Activated naive CD4-positive, alpha-beta T cell treated with anti-CD3 and anti-CD28 coated beads, Interleukin-2, amount 50 U/mL, for 24 hours (primary cell): ENCODE measurements around the gene STX4.

Experiments
- H3K27ac Mint-ChIP-seq: one replicate; pipeline ENCODE4 v1.8.0; 2021; ENCODE audit warnings: mild to moderate bottlenecking, mixed read lengths
- H3K27me3 Mint-ChIP-seq: one replicate; pipeline ENCODE4 v1.8.0; 2021; ENCODE audit warnings: mixed read lengths
- H3K36me3 Mint-ChIP-seq: one replicate; pipeline ENCODE4 v1.8.0; 2021; ENCODE audit warnings: mixed read lengths
- H3K4me1 Mint-ChIP-seq: one replicate; pipeline ENCODE4 v1.8.0; 2021; ENCODE audit warnings: mixed read lengths
- H3K4me3 Mint-ChIP-seq: one replicate; pipeline ENCODE4 v1.8.0; 2021; ENCODE audit warnings: mild to moderate bottlenecking, mixed read lengths
- H3K9me3 Mint-ChIP-seq: one replicate; pipeline ENCODE4 v1.8.0; 2021; ENCODE audit warnings: mixed read lengths

STX4 gene

DNA sequence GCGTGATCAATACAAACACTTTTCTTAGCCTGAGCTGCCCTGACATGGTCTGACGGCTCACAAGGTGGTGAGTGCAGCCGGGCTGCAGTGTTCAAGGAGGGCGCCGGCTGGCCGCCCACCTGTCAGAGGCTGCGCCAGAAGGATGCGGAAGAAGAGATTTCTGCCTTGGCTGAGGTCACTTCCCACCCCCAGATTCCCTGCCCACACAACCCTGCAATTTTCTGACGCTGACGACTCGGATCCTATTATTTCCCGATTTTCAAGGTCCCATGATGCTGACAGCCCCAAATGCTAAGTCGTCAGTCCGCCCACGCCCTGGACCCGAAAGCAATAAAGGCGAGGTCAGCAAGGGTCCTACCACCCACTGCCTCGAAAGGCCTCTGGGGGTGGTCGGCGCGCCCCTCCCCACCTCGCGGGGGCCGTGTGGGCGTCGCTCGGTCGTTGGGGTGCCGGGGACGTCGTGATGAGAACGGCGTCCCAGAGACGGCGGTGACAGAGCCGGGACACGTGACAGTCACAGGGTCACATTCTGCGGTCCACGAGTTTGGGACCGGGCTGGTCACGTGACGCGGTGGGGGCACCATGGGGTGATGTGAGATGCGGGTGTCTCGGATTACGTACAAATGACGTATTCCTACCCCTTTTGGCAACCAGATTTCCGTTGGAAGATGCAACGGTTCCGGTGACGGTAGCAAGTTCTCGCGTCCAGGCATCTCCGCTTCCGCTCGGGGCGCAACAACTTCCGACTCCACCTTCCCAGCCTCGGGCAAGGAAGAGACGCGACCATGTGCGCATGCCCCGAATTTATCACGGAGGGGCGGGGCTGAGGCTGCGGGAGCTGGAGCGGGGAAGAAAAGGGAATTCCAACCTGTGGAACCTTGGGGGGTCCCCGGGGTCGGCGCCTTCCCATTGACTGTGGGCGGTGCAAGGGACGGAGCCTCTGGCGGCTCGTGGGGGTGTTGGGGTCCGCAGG lies at the start of gene STX4:
STX4 (plus strand) TSS at position 823 of the 973 bp plus-strand sequence. CDS start 248 bp downstream, outside the sequence.
- Mint-ChIP-seq H3K9me3 (no peaks in the 10 kb centered on the region), H3K27ac (peak within 1 kb of the TSS; percentile 95), H3K36me3 (no peaks in the 10 kb centered on the region), H3K27me3 (no peaks in the 10 kb centered on the region), H3K4me3 (peak within 1 kb of the TSS; percentile 95), H3K4me1 (peaks cover 25% of the 10 kb centered on the region)

DNA sequence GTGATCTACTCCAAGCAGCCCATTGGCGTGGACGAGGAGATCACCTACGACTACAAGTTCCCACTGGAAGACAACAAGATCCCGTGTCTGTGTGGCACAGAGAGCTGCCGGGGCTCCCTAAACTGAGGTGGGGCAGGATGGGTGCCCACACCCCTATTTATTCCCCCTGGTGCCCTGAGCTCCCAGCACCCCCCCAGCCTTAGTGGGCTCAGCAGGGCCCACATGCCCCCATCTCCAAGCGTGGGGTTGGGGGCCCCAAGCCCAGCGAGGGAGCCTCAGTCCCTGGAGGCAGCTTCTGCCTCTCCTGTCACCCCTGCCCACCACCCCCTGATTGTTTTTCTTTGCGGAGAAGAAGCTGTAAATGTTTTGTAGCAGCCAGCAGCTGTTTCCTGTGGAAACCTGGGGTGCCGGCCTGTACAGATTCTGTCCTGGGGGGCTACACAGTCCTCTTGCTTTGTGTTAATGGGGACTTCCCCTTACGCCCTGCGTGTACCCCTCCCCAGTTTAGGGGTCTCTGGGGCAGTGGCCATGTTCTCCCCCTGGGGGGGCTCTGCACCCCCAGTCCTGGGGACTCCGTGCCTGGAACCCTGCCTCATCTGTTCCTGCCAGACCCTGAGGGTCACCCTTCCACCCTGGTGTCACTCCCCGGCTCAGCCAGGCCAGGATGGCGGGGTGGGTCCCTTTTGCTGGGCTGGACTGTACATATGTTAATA lies 49.3 kb upstream of the STX4 start:
- no peak overlapping the region for H3K27ac Mint-ChIP-seq
- H3K4me1 Mint-ChIP-seq, result no peaks in the 10 kb centered on the region
- H3K27me3 Mint-ChIP-seq, result no peaks in the 10 kb centered on the region
- H3K9me3 Mint-ChIP-seq, result no peaks in the 10 kb centered on the region
- H3K36me3 Mint-ChIP-seq, result peaks cover 3% of the 10 kb centered on the region
- no peak overlapping the region for H3K4me3 Mint-ChIP-seq

- peaks cover 3% of the 10 kb centered on the region for H3K36me3 Mint-ChIP-seq
- H3K27ac Mint-ChIP-seq, result no peak within 1 kb of the TSS
- no peaks in the 10 kb centered on the region for H3K4me1 Mint-ChIP-seq
- H3K27me3 Mint-ChIP-seq, result no peaks in the 10 kb centered on the region
- no peaks in the 10 kb centered on the region for H3K9me3 Mint-ChIP-seq
- no peak within 1 kb of the TSS for H3K4me3 Mint-ChIP-seq
These were observed 48.5 kb upstream of the STX4 start, which contains the start of gene HSD3B7 for GRCh38 chr16:30984669-30985400. HSD3B7 (plus strand) TSS chr16:30985207; CDS start chr16:30985659, 452 bp downstream.

GRCh38 chr16:30985401-30986128 lies 47.8 kb upstream of the STX4 start:
- Mint-ChIP-seq H3K4me1 (no peaks in the 10 kb centered on the region), H3K27me3 (no peaks in the 10 kb centered on the region), H3K9me3 (no peaks in the 10 kb centered on the region), H3K27ac (no peak overlapping the region), H3K36me3 (peaks cover 3% of the 10 kb centered on the region), H3K4me3 (no peak overlapping the region)

GRCh38 chr16:30986129-30986991 lies 47.0 kb upstream of the STX4 start:
- no peaks in the 10 kb centered on the region for H3K4me1 Mint-ChIP-seq
- H3K4me3 Mint-ChIP-seq, result no peak overlapping the region
- no peaks in the 10 kb centered on the region for H3K9me3 Mint-ChIP-seq
- peak overlapping the region; percentile 35 for H3K27ac Mint-ChIP-seq
- no peaks in the 10 kb centered on the region for H3K27me3 Mint-ChIP-seq
- H3K36me3 Mint-ChIP-seq, result peaks cover 3% of the 10 kb centered on the region

- Mint-ChIP-seq H3K27ac (no peak overlapping the region), H3K27me3 (no peaks in the 10 kb centered on the region), H3K9me3 (no peaks in the 10 kb centered on the region), H3K36me3 (peaks cover 3% of the 10 kb centered on the region), H3K4me1 (no peaks in the 10 kb centered on the region), H3K4me3 (no peak overlapping the region)
These were observed 45.7 kb upstream of the STX4 start for GRCh38 chr16:30987581-30988190.

GRCh38 chr16:30989469-30990047 lies 43.8 kb upstream of the STX4 start:
- no peaks in the 10 kb centered on the region for H3K27me3 Mint-ChIP-seq
- no peaks in the 10 kb centered on the region for H3K4me1 Mint-ChIP-seq
- H3K36me3 Mint-ChIP-seq, result no peaks in the 10 kb centered on the region
- H3K4me3 Mint-ChIP-seq, result no peak overlapping the region
- H3K27ac Mint-ChIP-seq, result no peak overlapping the region
- H3K9me3 Mint-ChIP-seq, result no peaks in the 10 kb centered on the region

DNA sequence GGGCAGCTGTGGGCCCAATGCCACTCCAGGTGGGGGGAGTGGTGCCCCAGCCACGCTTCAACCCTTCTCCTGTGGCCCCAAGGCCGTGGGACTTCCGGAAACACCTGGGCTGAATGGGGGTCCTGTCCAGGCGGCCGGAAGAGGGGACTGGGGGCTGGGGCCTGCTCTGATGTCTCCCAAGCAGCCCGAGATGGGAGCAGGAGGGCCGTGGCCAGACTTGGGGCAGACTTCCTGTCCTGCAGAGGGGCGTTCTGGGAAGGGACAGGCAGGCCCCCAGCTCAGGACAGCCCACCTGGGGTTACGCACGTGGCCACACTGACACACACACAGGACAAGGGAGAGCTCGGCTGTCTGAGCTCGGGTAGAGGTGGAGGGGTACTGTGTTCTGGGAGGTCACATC lies 43.3 kb upstream of the STX4 start:
- no peak overlapping the region for H3K27ac Mint-ChIP-seq
- no peaks in the 10 kb centered on the region for H3K4me1 Mint-ChIP-seq
- H3K9me3 Mint-ChIP-seq, result no peaks in the 10 kb centered on the region
- H3K4me3 Mint-ChIP-seq, result no peak overlapping the region
- H3K36me3 Mint-ChIP-seq, result no peaks in the 10 kb centered on the region
- H3K27me3 Mint-ChIP-seq, result no peaks in the 10 kb centered on the region

DNA sequence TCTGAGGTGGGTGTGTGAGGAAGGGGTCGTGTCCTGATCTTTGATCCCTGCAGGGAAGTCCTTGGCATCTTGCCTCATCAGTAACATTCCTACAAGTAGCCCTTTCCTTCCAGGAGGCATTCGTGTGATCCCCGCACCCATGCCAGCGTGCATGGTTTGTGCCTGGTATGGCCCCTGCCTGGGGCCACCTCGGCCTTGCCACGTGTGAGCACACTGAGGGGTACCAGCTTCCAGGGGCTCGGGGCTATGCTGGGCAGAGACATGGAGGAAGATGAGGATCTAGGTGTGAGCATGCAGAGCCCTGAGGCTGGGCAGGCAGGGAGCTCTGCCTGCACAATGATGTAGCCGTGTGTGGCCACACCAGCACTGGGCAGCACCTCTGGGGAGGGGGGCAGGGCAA lies 42.3 kb upstream of the STX4 start:
- Mint-ChIP-seq H3K27me3 (no peaks in the 10 kb centered on the region), H3K27ac (no peak overlapping the region), H3K36me3 (no peaks in the 10 kb centered on the region), H3K9me3 (no peaks in the 10 kb centered on the region), H3K4me3 (no peak overlapping the region), H3K4me1 (peaks cover under 1% of the 10 kb centered on the region)

DNA sequence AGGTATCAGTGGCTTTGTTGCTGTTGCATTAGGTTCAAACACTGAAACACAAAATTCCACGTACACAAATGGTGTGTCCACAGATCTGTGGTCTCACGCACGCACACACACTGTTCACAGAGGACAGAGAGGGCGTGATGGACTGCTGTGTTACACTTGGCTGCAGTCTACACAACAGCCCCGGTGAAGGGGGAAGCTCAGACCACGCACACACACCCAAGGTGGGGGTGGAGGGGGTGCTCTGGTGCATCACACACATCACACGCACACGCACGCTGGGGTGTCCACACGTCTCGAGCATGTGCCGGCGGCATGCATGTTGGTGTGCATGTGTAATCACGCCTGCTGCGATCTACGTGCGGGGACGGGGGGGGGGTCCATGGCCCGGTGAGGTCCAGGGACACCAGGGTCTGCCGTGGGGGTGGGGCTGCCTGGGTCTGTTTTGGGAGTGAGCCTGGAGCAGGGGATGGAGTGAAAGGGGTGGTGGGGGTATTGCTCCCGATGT lies 41.0 kb upstream of the STX4 start:
- H3K27me3 Mint-ChIP-seq, result no peaks in the 10 kb centered on the region
- no peaks in the 10 kb centered on the region for H3K36me3 Mint-ChIP-seq
- H3K4me3 Mint-ChIP-seq, result no peak overlapping the region
- H3K9me3 Mint-ChIP-seq, result no peaks in the 10 kb centered on the region
- H3K27ac Mint-ChIP-seq, result no peak overlapping the region
- H3K4me1 Mint-ChIP-seq, result peaks cover 4% of the 10 kb centered on the region

DNA sequence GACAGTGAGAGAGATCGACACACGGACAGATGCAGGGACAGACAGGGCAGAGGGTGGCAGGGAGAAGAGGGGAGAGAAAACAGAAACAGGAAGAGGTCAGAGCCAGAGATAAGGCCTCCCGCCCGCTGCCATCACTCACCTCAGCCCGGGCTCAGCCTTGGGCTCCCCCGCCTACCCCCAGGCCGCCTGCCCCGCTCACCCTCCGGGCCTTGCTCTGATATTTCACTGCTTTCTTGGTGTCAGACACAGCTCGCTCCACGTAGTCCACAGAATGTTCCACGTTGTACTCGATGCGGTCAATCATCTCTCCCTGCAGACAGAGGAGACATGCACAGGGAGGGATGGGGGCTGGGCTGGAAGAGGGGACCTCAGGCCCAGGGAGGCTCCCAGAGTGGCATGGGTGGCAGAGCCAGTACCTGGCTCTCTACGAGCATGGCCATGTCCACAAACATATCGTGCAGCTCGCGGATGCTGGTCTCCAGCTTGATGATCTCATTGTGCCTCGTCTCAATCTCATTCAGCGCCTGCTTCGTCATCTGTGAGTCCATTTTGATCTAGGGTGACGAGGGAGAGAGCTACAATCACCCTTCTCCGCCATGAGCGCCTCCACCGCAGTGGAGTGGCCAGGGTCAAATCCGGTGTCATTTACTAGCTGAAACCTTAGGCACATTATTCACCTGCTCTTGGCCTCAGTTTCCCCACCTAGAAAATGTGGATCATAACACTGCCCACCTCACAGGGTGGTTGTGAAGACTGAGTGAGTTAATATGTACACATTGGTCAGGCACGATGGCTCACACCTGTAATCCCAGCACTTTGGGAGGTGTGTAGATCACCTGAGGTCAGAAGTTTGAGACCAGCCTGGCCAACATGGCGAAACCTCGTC lies 40.2 kb upstream of the STX4 start:
- Mint-ChIP-seq H3K27ac (no peak overlapping the region), H3K36me3 (no peaks in the 10 kb centered on the region), H3K9me3 (no peaks in the 10 kb centered on the region), H3K27me3 (no peaks in the 10 kb centered on the region), H3K4me3 (no peak overlapping the region), H3K4me1 (peaks cover 4% of the 10 kb centered on the region)

DNA sequence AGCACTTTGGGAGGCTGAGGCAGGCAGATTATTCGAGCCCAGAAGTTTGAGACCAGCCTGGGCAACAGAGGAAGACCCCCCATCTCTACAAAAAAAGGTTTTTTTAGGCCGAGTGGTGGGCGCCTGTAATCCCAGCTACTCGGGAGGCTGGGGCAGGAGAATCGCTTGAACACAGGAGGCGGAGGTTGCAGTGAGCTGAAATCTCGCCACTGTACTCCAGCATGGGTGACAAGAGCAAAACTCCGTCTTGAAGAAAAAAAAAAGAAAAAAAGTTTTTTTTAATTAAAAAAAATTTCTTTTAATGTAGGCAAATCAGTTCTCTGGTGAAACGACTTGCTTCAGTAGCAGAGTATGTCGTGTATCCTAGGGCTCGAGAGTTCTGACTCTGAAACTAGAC lies 37.4 kb upstream of the STX4 start:
- H3K27ac Mint-ChIP-seq, result peak overlapping the region; percentile 37

More for the DNA sequence above, 37.4 kb upstream of the STX4 start:
- Mint-ChIP-seq H3K9me3 (no peaks in the 10 kb centered on the region), H3K4me1 (peaks cover 4% of the 10 kb centered on the region), H3K4me3 (peak overlapping the region; percentile 58), H3K36me3 (no peaks in the 10 kb centered on the region), H3K27me3 (no peaks in the 10 kb centered on the region)
